Stimulated activated CD8-positive, alpha-beta memory T cell treated with anti-CD3 and anti-CD28 coated beads, Interleukin-4, amount 100 ng/mL, for 1 hour (primary cell): Measurements from ENCODE around the gene GNPDA1.

ENCODE experiments used
- DNase-seq, 2 donors: peaks; one replicate each; pipeline ENCODE4 v3.0.0-alpha.2; 2020; ENCODE audit warnings: low read depth in 2 of 2, low spot score in 1 of 2

The GNPDA1 gene

DNA sequence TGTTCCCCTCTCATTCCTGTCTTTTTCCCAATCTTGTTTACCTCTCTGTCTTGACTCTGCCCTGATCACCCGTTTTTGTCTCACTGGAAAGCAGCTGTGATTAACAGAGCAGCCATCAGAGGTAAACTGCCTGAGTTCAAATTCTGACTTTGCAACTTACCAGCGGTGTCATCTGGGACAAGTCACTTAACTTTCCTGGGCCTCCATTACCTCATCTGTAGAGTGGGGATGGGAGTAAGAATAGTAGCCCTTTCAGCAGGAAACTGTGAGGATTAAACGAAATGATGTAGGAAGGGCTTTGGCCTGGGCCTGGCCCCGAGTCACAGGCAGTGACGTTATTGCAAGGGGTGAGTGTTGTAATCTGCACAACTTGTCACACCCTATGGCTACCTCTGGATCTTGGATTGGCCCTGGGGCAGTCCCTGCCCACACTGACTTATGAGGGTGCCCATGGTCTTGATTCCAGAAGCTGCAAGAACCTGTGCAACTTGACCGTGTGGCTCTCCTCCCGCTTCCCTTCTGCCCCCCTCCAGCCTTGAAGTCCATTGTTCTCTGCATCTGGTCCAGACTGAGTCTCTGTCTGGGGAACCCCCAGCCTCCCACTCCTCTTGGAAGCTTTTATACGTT, 54.2 kb downstream of the GNPDA1 start:
- DNase-seq, result no peak

DNA sequence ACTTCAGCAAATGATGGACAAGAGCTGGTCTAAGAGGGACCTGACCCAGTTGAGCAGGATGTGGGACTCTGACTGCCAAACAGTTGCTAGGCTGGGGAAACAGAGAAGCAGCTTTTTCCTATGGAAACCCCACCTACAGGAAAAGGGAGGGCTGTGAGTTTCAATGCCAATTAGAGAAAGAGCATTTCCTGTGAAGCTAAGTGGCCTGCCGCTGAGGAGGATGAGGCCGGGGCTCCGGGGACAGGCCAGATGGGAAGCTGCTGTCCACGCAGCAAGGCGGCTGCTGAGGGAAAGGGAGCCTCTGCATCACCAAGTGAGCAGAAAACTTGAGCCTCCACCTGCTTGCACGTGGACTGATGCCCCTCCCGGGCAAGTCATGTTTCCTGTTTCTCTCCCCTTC, 54.7 kb downstream of the GNPDA1 start, which contains the start of gene PCDH12:
Gene PCDH12, minus strand, starts transcription at position 90 of the 400 bp plus-strand sequence. CDS start 351 bp downstream, outside the sequence.
- no peak for DNase-seq

DNA sequence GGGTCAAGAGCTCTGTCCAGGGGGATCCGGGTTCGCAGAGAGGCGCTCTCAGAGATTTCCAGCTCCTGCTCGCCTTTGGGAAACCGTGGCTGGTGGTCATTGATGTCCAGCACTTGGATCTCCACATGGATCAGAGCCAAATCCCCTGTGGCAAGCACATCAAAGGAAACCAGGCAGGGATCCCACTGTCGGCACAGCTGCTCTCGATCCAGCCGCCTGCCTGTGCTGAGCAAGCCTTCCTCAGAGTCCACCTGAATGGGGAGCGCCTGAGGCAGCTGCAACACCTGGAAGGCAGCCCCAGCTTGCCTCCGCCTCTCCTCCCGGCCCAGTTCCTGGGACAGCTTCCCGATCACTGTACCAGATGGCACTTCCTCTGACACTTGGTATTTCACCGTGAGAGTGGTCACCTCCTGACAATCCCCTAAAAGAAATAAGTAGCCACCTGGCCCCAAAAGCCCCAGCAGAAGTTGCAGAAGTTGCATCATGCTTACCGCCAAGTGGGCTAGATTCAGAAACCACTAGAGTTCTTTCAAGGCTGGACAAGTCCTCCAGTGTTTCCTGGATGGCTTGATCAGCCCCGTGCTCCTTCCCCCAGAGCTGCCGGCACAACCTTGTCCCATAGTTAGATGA, 55.3 kb downstream of the GNPDA1 start:
- DNase-seq, result no peak

DNA sequence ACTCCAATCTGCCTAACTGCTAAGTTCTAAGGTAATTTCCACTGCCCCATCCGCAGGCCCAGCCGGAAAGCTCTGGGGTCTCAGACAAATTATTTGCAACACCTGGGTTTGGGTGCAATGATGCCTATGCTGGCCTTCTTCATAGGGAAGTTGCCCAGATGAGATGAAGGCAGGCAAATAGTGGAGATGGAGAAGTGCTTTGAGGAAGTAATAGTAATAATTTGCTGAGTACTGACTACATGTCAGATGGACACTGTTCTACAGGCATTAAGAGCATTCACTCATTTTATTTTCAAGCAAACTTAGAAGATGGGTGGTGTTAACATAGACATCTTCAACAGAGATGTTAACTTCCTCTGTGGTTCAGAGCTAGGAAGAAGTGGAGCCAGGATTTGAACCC, 58.6 kb downstream of the GNPDA1 start:
- no peak for DNase-seq

DNA sequence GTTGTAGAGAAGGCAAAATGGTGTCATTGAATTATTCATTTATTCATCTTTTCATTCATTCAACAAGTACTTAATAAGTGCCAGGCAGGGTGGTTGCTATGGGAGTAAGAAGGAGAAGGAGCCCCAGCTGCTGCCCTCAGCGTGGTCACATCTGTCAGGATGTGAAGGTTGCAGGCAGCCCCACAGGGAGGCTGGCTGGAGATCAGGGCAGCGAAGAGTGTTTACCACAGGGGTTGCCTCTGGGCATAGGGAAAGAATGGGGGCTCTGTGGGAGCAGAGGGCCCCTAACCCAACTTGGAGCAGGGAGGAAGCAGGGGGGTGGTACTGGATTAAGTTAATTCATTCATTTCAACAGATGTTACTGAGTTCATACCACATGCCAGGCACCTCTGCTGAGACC, 60.8 kb downstream of the GNPDA1 start:
- no peak for DNase-seq

DNA sequence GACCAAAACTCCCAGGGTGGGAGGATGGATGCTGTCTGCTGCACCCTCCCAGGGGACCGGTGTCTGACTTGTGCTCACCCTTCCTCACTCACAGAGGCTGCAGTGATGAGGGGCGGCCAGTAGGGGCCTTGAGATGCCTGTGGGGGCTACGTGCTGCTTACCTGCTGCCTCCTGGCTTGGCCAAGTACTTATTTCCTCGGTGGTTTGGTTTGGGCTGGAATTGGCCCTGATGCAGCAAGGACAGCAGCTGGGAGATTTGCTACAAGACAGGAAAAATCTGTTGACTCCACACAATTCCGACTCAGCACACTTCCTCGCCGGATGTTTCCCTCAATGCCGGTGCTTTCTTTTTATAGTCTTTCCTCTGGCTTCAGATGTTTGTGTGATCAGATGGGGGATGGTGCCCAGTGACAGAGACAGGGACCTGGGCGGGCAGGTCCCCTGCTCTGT, 61.5 kb downstream of the GNPDA1 start:
- DNase-seq, result no peak
